Bone marrow (tissue), 2 donors: ENCODE results near the gene FOXO3.
"Not testable (repeated sequence)": the region's sequence is repeated elsewhere in the genome, so short reads cannot be mapped to it uniquely, and the experiment has no call there.

Source experiments
- DNase-seq, 2 donors: peaks; one replicate each; lab custom pipeline; 2025; lab: John Stamatoyannopoulos, UW

FOXO3 gene

GRCh38 chr6:108660251-108660650 is 99.5 kb downstream of the FOXO3 start:
- no peak for DNase-seq

GRCh38 chr6:108661430-108661829 is 100.7 kb downstream of the FOXO3 start:
- no peak for DNase-seq

- DNase-seq: no peak
Observed at GRCh38 chr6:108661982-108662381, 101.3 kb downstream of the FOXO3 start.

- DNase-seq: no peak
Observed at GRCh38 chr6:108662702-108663101, 102.0 kb downstream of the FOXO3 start.

- not testable (repeated sequence) for DNase-seq
Observed at GRCh38 chr6:108663494-108664064, 102.9 kb downstream of the FOXO3 start.

- DNase-seq: no peak
Observed at GRCh38 chr6:108665495-108666196, 104.9 kb downstream of the FOXO3 start.

- no peak for DNase-seq
Observed at GRCh38 chr6:108666656-108667260, 106.0 kb downstream of the FOXO3 start.

GRCh38 chr6:108667993-108668392 is 107.3 kb downstream of the FOXO3 start:
- DNase-seq: no peak

- no peak for DNase-seq
Observed at GRCh38 chr6:108669673-108670072, 109.0 kb downstream of the FOXO3 start.

GRCh38 chr6:108671175-108671574 is 110.5 kb downstream of the FOXO3 start:
- DNase-seq: no peak

- no peak for DNase-seq
Observed at GRCh38 chr6:108671790-108672189, 111.1 kb downstream of the FOXO3 start.

GRCh38 chr6:108672641-108673040 is 111.9 kb downstream of the FOXO3 start:
- DNase-seq: no peak

- DNase-seq: no peak
Observed at GRCh38 chr6:108673153-108673552, 112.4 kb downstream of the FOXO3 start.

- no peak for DNase-seq
Observed at GRCh38 chr6:108673602-108674001, 112.9 kb downstream of the FOXO3 start.

- no peak for DNase-seq
Observed at GRCh38 chr6:108675226-108676200, 114.8 kb downstream of the FOXO3 start.

GRCh38 chr6:108676555-108676954 is 115.8 kb downstream of the FOXO3 start:
- no peak for DNase-seq

GRCh38 chr6:108677357-108677756 is 116.6 kb downstream of the FOXO3 start:
- no peak for DNase-seq

GRCh38 chr6:108677894-108678293 is 117.2 kb downstream of the FOXO3 start:
- DNase-seq: no peak

GRCh38 chr6:108680314-108680713 is 119.6 kb downstream of the FOXO3 start:
- not testable (repeated sequence) for DNase-seq

GRCh38 chr6:108681721-108682120 is 121.0 kb downstream of the FOXO3 start:
- DNase-seq: not testable (repeated sequence)

- not testable (repeated sequence) for DNase-seq
Observed at GRCh38 chr6:108682383-108683119, 121.8 kb downstream of the FOXO3 start.
